Endothelial cell of umbilical vein (primary cell): Measurements from ENCODE around the gene NBPF11. TPM values are rescaled to one million over a fixed set of nuclear protein-coding genes. Genes with fewer than 3 reads are reported as not detected.

Source experiments
- BruUV-seq: library from RNA; stranded (reverse); fragments of 400-500 nt; replicated peaks from 2 replicates; lab custom pipeline; 2021; lab: Mats Ljungman, UMichigan
- CTCF ChIA-PET: fragments of 300-600, 350-600 bp; sonication (Branson Sonifier 250); formaldehyde crosslinking; loops from one replicate; lab custom pipeline; 2021; ENCODE audit warnings: antibody characterized with exemption, inconsistent platforms; lab: Charles Lee
- POLR2A ChIA-PET: fragments of 300-600, 350-600 bp; sonication (Branson Sonifier 250); formaldehyde crosslinking; loops from one replicate; lab custom pipeline; 2021; ENCODE audit warnings: antibody characterized with exemption, inconsistent platforms; lab: Charles Lee
- DNase-seq: peaks from one replicate; pipeline ENCODE4 v3.0.0-alpha.2; 2011; ENCODE audit warnings: low read depth, low spot score
- FAIRE-seq: peaks from 2 replicates; lab custom pipeline; 2011; peaks lifted over from hg19 to GRCh38; lab: Jason Lieb, UNC
- H2AFZ ChIP-seq: 2 replicates; pipeline ENCODE4 v1.6.0; 2012; ENCODE audit warnings: low read depth, low read length, control low read depth, inconsistent platforms
- H3K27ac ChIP-seq: 2 replicates; pipeline ENCODE4 v1.5.1; 2011; ENCODE audit warnings: low read depth, mild to moderate bottlenecking, control low read depth, low read length, moderate library complexity; ENCODE audit not compliant: insufficient read depth
- H3K27me3 ChIP-seq, 2 experiments: 2 replicates each; pipeline versions ENCODE4 v1.6.0 to v1.6.1; 2011; ENCODE audit warnings: low read length in 2 of 2, mixed read lengths in 1 of 2; ENCODE audit not compliant: control insufficient read depth in 2 of 2, insufficient read depth in 2 of 2
- H3K36me3 ChIP-seq, 2 experiments: 2 replicates in 1 of 2; 3 replicates in 1 of 2; pipeline ENCODE4 v1.5.1; 2011; ENCODE audit warnings: low read length in 2 of 2, mild to moderate bottlenecking in 1 of 2, moderate library complexity in 1 of 2; ENCODE audit not compliant: control insufficient read depth in 2 of 2, insufficient read depth in 2 of 2; ENCODE audit errors: extremely low read depth in 1 of 2
- H3K4me1 ChIP-seq: 3 replicates; pipeline ENCODE4 v1.5.1; 2011; ENCODE audit warnings: mild to moderate bottlenecking, low read length; ENCODE audit not compliant: control insufficient read depth, insufficient read depth; ENCODE audit errors: extremely low read depth
- H3K4me2 ChIP-seq: 2 replicates; pipeline ENCODE4 v1.6.1; 2011; ENCODE audit warnings: low read length, control low read depth, mixed read lengths; ENCODE audit not compliant: insufficient read depth
- H3K4me3 ChIP-seq, 3 experiments: fragments of 200-600 bp in 1 of 3; sonication (generic), shearing (Covaris generic) in 1 of 3; replicated peaks in 1 of 3; 2 replicates each; pipeline ENCODE4 v1.5.1; 2011 to 2016; ENCODE audit warnings: control low read depth in 3 of 3, low read length in 3 of 3, mild to moderate bottlenecking in 2 of 3, inconsistent platforms in 1 of 3, low read depth in 1 of 3, moderate library complexity in 1 of 3; ENCODE audit not compliant: insufficient read depth in 1 of 3
- H3K79me2 ChIP-seq: 2 replicates; pipeline ENCODE4 v1.6.0; 2012; ENCODE audit warnings: low read length, inconsistent platforms; ENCODE audit not compliant: control insufficient read depth, insufficient read depth
- H3K9ac ChIP-seq: replicated peaks from 2 replicates; pipeline ENCODE3; 2011; ENCODE audit warnings: low read length, control low read depth; ENCODE audit not compliant: insufficient read depth; ENCODE audit errors: extremely low read depth
- H3K9me1 ChIP-seq: replicated peaks from 3 replicates; pipeline ENCODE4 v1.6.0; 2011; ENCODE audit warnings: mild to moderate bottlenecking, low read length; ENCODE audit not compliant: control insufficient read depth, insufficient read depth; ENCODE audit errors: extremely low read depth
- H3K9me3 ChIP-seq: replicated peaks from 2 replicates; pipeline ENCODE4 v1.5.1; 2012; ENCODE audit warnings: low read length, inconsistent platforms; ENCODE audit not compliant: control insufficient read depth, insufficient read depth
- H4K20me1 ChIP-seq: replicated peaks from 2 replicates; pipeline ENCODE3; 2011; ENCODE audit warnings: mild to moderate bottlenecking, low read length; ENCODE audit not compliant: control insufficient read depth, insufficient read depth; ENCODE audit errors: extremely low read depth
- EZH2 ChIP-seq: IDR thresholded peaks from 2 replicates; pipeline ENCODE4 v1.6.1; 2012; ENCODE audit warnings: borderline replicate concordance, low read depth, mild to moderate bottlenecking, moderate library complexity, low read length, inconsistent platforms; ENCODE audit not compliant: severe bottlenecking
- FOS ChIP-seq: IDR thresholded peaks from 2 replicates; pipeline ENCODE4 v1.6.1; 2011; ENCODE audit warnings: mild to moderate bottlenecking, low read length, moderate library complexity, borderline replicate concordance; ENCODE audit not compliant: insufficient read depth
- GATA2 ChIP-seq: IDR thresholded peaks from 2 replicates; pipeline ENCODE4 v1.7.0; 2011; ENCODE audit warnings: low read depth, mild to moderate bottlenecking, moderate library complexity, mixed read lengths, low read length; ENCODE audit not compliant: insufficient read length, insufficient read depth
- JUN ChIP-seq: IDR thresholded peaks from 2 replicates; pipeline ENCODE4 v1.6.1; 2011; ENCODE audit warnings: borderline replicate concordance, low read depth; ENCODE audit not compliant: insufficient read length, insufficient read depth
- MYC ChIP-seq: IDR thresholded peaks from one replicate; pipeline ENCODE4 v1.6.1; 2011; ENCODE audit warnings: mild to moderate bottlenecking, low read depth, low read length
- POLR2A ChIP-seq: IDR thresholded peaks from 2 replicates; pipeline ENCODE4 v1.6.1; 2012; ENCODE audit warnings: low read depth, mild to moderate bottlenecking, control low read depth, low read length
- POLR2AphosphoS5 ChIP-seq: IDR thresholded peaks from 2 replicates; pipeline ENCODE4 v1.6.1; 2012; ENCODE audit warnings: low read depth, mild to moderate bottlenecking, control low read depth, low read length, moderate library complexity; ENCODE audit not compliant: insufficient read depth
- dilution Hi-C: fragments of 300-500 bp; cut with MboI; formaldehyde crosslinking; loops from one replicate; pipeline ENCODE4 v1.15.0; 2019; ENCODE audit warnings: low sequenced_read_pairs; ENCODE audit not compliant: extremely low pct_ligation_motif_present
- intact Hi-C: fragments of 100-400 bp; cut with micrococcal nuclease; formaldehyde crosslinking; loops from one replicate; pipeline ENCODE4 v1.10.0; 2022
- polyA plus RNA-seq, 4 experiments: library from polyadenylated mRNA; depleted of rRNA in 3 of 4; stranded (reverse) in 3 of 4; unstranded in 1 of 4; fragments of >200 nt; gene quantifications; 2 replicates each; pipeline versions ENCODE4 v1.2.1 to v1.2.3, GENCODE V29; 2011 to 2012; ENCODE audit warnings: missing spikeins in 1 of 4
- total RNA-seq: library from RNA; stranded (reverse); gene quantifications from 2 replicates; pipeline ENCODE4 v1.2.3, GENCODE V29; 2021
- TF ChIP-seq, protein P1 (sequence below), 2 donors: IDR thresholded peaks; 1 replicate in 1 of 2; 2 replicates in 1 of 2; pipeline ENCODE4 v1.5.1; 2011; ENCODE audit warnings: low read length in 2 of 2, mild to moderate bottlenecking in 2 of 2, moderate library complexity in 2 of 2, control low read depth in 1 of 2, inconsistent platforms in 1 of 2, low read depth in 1 of 2; ENCODE audit not compliant: insufficient read depth in 1 of 2; ENCODE audit errors: extremely low read depth in 1 of 2
- TF ChIP-seq, protein P2 (sequence below): IDR thresholded peaks from 2 replicates; pipeline ENCODE4 v1.6.1; 2011; ENCODE audit not compliant: insufficient read depth, insufficient read length

NBPF11 gene
- total and polyA plus RNA-seq, 2 donors (not counting 3 experiments of a cell fraction or from before 2014, with no cell fraction given), result 10.3 to 11.0 TPM

DNA sequence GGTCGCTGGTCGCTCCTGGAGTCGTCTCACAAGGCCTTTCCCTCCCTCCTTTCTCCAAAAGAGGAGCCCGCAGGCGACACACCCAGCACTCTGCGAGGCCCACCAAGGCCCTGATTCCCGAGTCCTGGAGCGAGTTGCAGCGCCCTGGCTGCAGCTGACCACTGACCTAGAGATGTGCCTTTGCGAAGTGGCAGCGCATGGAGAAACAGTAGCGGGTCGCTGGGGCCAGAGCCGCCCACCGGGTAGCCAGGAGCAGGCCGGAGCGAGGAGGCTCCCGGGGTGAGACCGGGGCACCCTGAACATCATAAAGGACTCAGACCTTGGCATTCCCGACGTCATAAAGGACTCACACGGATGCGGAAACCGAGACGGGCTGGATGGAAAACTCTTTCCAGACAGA lies 10.3 kb upstream of the NBPF11 start:
- Histone ChIP-seq H2AFZ (no peak overlapping the region), H3K79me2 (no peaks in the 10 kb centered on the region), H4K20me1 (no peaks in the 10 kb centered on the region), H3K36me3 (no peaks in the 10 kb centered on the region), H3K9me3 (no peaks in the 10 kb centered on the region), H3K4me3 (no peak overlapping the region), H3K9me1 (no peaks in the 10 kb centered on the region), H3K4me1 (peaks cover 3% of the 10 kb centered on the region), H3K9ac (no peak overlapping the region), H3K4me2 (no peak overlapping the region), H3K27me3 (peaks cover 37 to 66% of the 10 kb centered on the region in 2 experiments), H3K27ac (no peak overlapping the region)
- FAIRE-seq, result no peak
- POLR2A ChIA-PET, result no interaction called here
- intact Hi-C loops, result no loop called here
- DNase-seq, result no peak
- TF ChIP-seq, protein P1, sequence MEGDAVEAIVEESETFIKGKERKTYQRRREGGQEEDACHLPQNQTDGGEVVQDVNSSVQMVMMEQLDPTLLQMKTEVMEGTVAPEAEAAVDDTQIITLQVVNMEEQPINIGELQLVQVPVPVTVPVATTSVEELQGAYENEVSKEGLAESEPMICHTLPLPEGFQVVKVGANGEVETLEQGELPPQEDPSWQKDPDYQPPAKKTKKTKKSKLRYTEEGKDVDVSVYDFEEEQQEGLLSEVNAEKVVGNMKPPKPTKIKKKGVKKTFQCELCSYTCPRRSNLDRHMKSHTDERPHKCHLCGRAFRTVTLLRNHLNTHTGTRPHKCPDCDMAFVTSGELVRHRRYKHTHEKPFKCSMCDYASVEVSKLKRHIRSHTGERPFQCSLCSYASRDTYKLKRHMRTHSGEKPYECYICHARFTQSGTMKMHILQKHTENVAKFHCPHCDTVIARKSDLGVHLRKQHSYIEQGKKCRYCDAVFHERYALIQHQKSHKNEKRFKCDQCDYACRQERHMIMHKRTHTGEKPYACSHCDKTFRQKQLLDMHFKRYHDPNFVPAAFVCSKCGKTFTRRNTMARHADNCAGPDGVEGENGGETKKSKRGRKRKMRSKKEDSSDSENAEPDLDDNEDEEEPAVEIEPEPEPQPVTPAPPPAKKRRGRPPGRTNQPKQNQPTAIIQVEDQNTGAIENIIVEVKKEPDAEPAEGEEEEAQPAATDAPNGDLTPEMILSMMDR (IDR thresholded peaks at IDR 0.05; ENCODE audit: extremely low read depth in 1 of 2, insufficient read depth in 1 of 2, low read depth in 1 of 2, low read length in 2 of 2), result no peak
- TF ChIP-seq POLR2A, result no peak
- TF ChIP-seq GATA2, result no peak
- TF ChIP-seq JUN, result no peak
- no peak for TF ChIP-seq MYC
- TF ChIP-seq FOS, result no peak
- TF ChIP-seq POLR2AphosphoS5, result no peak
- TF ChIP-seq EZH2, result no peak
- TF ChIP-seq, protein P2, sequence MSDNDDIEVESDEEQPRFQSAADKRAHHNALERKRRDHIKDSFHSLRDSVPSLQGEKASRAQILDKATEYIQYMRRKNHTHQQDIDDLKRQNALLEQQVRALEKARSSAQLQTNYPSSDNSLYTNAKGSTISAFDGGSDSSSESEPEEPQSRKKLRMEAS, result no peak
- dilution Hi-C loops, result no loop called here
- CTCF ChIA-PET, result no interaction called here
- no TSS peak for BruUV-seq
